Endothelial cell of umbilical vein (primary cell): ENCODE results near the gene CHIC2. TPM values are rescaled to one million over a fixed set of nuclear protein-coding genes. Genes with fewer than 3 reads are reported as not detected.
"Not testable (repeated sequence)": the region's sequence is repeated elsewhere in the genome, so short reads cannot be mapped to it uniquely, and the experiment has no call there.

Experiments
- BruUV-seq: library from RNA; stranded (reverse); fragments of 400-500 nt; replicated peaks from 2 replicates; lab custom pipeline; 2021; lab: Mats Ljungman, UMichigan
- CTCF ChIA-PET: fragments of 300-600, 350-600 bp; sonication (Branson Sonifier 250); formaldehyde crosslinking; loops from one replicate; lab custom pipeline; 2021; ENCODE audit warnings: antibody characterized with exemption, inconsistent platforms; lab: Charles Lee
- POLR2A ChIA-PET: fragments of 300-600, 350-600 bp; sonication (Branson Sonifier 250); formaldehyde crosslinking; loops from one replicate; lab custom pipeline; 2021; ENCODE audit warnings: antibody characterized with exemption, inconsistent platforms; lab: Charles Lee
- DNase-seq: peaks from one replicate; pipeline ENCODE4 v3.0.0-alpha.2; 2011; ENCODE audit warnings: low read depth, low spot score
- FAIRE-seq: peaks from 2 replicates; lab custom pipeline; 2011; peaks lifted over from hg19 to GRCh38; lab: Jason Lieb, UNC
- H2AFZ ChIP-seq: 2 replicates; pipeline ENCODE4 v1.6.0; 2012; ENCODE audit warnings: low read depth, low read length, control low read depth, inconsistent platforms
- H3K27ac ChIP-seq: 2 replicates; pipeline ENCODE4 v1.5.1; 2011; ENCODE audit warnings: low read depth, mild to moderate bottlenecking, control low read depth, low read length, moderate library complexity; ENCODE audit not compliant: insufficient read depth
- H3K27me3 ChIP-seq, 2 experiments: 2 replicates each; pipeline versions ENCODE4 v1.6.0 to v1.6.1; 2011; ENCODE audit warnings: low read length in 2 of 2, mixed read lengths in 1 of 2; ENCODE audit not compliant: control insufficient read depth in 2 of 2, insufficient read depth in 2 of 2
- H3K36me3 ChIP-seq, 2 experiments: 2 replicates in 1 of 2; 3 replicates in 1 of 2; pipeline ENCODE4 v1.5.1; 2011; ENCODE audit warnings: low read length in 2 of 2, mild to moderate bottlenecking in 1 of 2, moderate library complexity in 1 of 2; ENCODE audit not compliant: control insufficient read depth in 2 of 2, insufficient read depth in 2 of 2; ENCODE audit errors: extremely low read depth in 1 of 2
- H3K4me1 ChIP-seq: 3 replicates; pipeline ENCODE4 v1.5.1; 2011; ENCODE audit warnings: mild to moderate bottlenecking, low read length; ENCODE audit not compliant: control insufficient read depth, insufficient read depth; ENCODE audit errors: extremely low read depth
- H3K4me2 ChIP-seq: 2 replicates; pipeline ENCODE4 v1.6.1; 2011; ENCODE audit warnings: low read length, control low read depth, mixed read lengths; ENCODE audit not compliant: insufficient read depth
- H3K4me3 ChIP-seq, 3 experiments: fragments of 200-600 bp in 1 of 3; sonication (generic), shearing (Covaris generic) in 1 of 3; replicated peaks in 1 of 3; 2 replicates each; pipeline ENCODE4 v1.5.1; 2011 to 2016; ENCODE audit warnings: control low read depth in 3 of 3, low read length in 3 of 3, mild to moderate bottlenecking in 2 of 3, inconsistent platforms in 1 of 3, low read depth in 1 of 3, moderate library complexity in 1 of 3; ENCODE audit not compliant: insufficient read depth in 1 of 3
- H3K79me2 ChIP-seq: 2 replicates; pipeline ENCODE4 v1.6.0; 2012; ENCODE audit warnings: low read length, inconsistent platforms; ENCODE audit not compliant: control insufficient read depth, insufficient read depth
- H3K9ac ChIP-seq: replicated peaks from 2 replicates; pipeline ENCODE3; 2011; ENCODE audit warnings: low read length, control low read depth; ENCODE audit not compliant: insufficient read depth; ENCODE audit errors: extremely low read depth
- H3K9me1 ChIP-seq: replicated peaks from 3 replicates; pipeline ENCODE4 v1.6.0; 2011; ENCODE audit warnings: mild to moderate bottlenecking, low read length; ENCODE audit not compliant: control insufficient read depth, insufficient read depth; ENCODE audit errors: extremely low read depth
- H3K9me3 ChIP-seq: replicated peaks from 2 replicates; pipeline ENCODE4 v1.5.1; 2012; ENCODE audit warnings: low read length, inconsistent platforms; ENCODE audit not compliant: control insufficient read depth, insufficient read depth
- H4K20me1 ChIP-seq: replicated peaks from 2 replicates; pipeline ENCODE3; 2011; ENCODE audit warnings: mild to moderate bottlenecking, low read length; ENCODE audit not compliant: control insufficient read depth, insufficient read depth; ENCODE audit errors: extremely low read depth
- EZH2 ChIP-seq: IDR thresholded peaks from 2 replicates; pipeline ENCODE4 v1.6.1; 2012; ENCODE audit warnings: borderline replicate concordance, low read depth, mild to moderate bottlenecking, moderate library complexity, low read length, inconsistent platforms; ENCODE audit not compliant: severe bottlenecking
- GATA2 ChIP-seq: IDR thresholded peaks from 2 replicates; pipeline ENCODE4 v1.7.0; 2011; ENCODE audit warnings: low read depth, mild to moderate bottlenecking, moderate library complexity, mixed read lengths, low read length; ENCODE audit not compliant: insufficient read length, insufficient read depth
- JUN ChIP-seq: IDR thresholded peaks from 2 replicates; pipeline ENCODE4 v1.6.1; 2011; ENCODE audit warnings: borderline replicate concordance, low read depth; ENCODE audit not compliant: insufficient read length, insufficient read depth
- dilution Hi-C: fragments of 300-500 bp; cut with MboI; formaldehyde crosslinking; loops from one replicate; pipeline ENCODE4 v1.15.0; 2019; ENCODE audit warnings: low sequenced_read_pairs; ENCODE audit not compliant: extremely low pct_ligation_motif_present
- intact Hi-C: fragments of 100-400 bp; cut with micrococcal nuclease; formaldehyde crosslinking; loops from one replicate; pipeline ENCODE4 v1.10.0; 2022
- polyA plus RNA-seq, 4 experiments: library from polyadenylated mRNA; depleted of rRNA in 3 of 4; stranded (reverse) in 3 of 4; unstranded in 1 of 4; fragments of >200 nt; gene quantifications; 2 replicates each; pipeline versions ENCODE4 v1.2.1 to v1.2.3, GENCODE V29; 2011 to 2012; ENCODE audit warnings: missing spikeins in 1 of 4
- total RNA-seq: library from RNA; stranded (reverse); gene quantifications from 2 replicates; pipeline ENCODE4 v1.2.3, GENCODE V29; 2021

The CHIC2 gene
- total and polyA plus RNA-seq, 2 donors (not counting 3 experiments of a cell fraction or from before 2014, with no cell fraction given), result 27.4 to 43.3 TPM

DNA sequence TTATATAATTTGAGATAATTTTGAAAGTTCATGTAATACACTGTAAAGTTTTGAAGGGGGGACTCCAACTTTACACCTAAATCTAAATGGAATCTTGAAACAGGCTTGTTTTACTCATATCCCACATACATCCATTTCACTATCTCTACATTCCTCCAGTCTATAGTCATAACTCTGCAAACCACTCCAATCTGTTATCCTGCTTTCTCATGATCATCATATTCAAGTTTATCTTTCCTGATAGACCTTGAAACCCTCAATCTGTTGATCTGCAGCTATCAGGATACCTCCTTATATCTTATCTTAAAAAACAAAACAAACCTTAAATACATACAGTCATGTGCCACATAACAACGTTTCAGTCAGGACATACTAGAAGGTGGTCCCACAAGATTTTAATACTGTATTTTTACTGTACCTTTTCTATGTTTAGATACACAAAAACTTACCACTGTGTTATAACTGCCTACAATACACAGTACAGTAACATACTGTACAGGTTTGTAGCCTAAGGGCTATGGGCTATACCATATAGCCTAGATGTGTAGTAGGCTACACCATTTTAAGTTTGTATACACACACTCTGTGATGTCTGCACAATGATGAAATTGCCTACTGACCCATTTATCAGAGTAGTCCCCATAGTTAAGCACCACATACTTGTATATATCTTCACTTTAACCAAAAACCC, 14.0 kb downstream of the CHIC2 start:
- H4K20me1 ChIP-seq, result peaks cover 26% of the 10 kb centered on the region
- peak overlapping the region; percentile 1 for H3K27ac ChIP-seq
- no TSS peak for BruUV-seq
- peaks cover 3% of the 10 kb centered on the region for H3K9me1 ChIP-seq
- DNase-seq (peak; percentile 47), FAIRE-seq (no peak)
- no peaks in the 10 kb centered on the region for H3K9me3 ChIP-seq
- H3K9ac ChIP-seq, result no peak overlapping the region
- no peaks in the 10 kb centered on the region for H3K27me3 ChIP-seq
- ChIA-PET CTCF (interaction anchor here (1.2 kb wide), 1 partner anchor 121 kb away, joined by 5 read pairs; no protein-coding TSS in a partner anchor), POLR2A (no interaction called here)
- no peak for TF ChIP-seq EZH2
- peak; percentile 73 for TF ChIP-seq GATA2
- peak; percentile 12 for TF ChIP-seq JUN
- H3K79me2 ChIP-seq, result peaks cover 75% of the 10 kb centered on the region
- H3K4me1 ChIP-seq, result peaks cover 27% of the 10 kb centered on the region
- no peak overlapping the region for H2AFZ ChIP-seq
- intact Hi-C loops (no loop called here), dilution Hi-C loops (no loop called here)
- H3K4me2 ChIP-seq, result peak overlapping the region; percentile 42
- no peak overlapping the region for H3K4me3 ChIP-seq
- H3K36me3 ChIP-seq, result no peaks in the 10 kb centered on the region

DNA sequence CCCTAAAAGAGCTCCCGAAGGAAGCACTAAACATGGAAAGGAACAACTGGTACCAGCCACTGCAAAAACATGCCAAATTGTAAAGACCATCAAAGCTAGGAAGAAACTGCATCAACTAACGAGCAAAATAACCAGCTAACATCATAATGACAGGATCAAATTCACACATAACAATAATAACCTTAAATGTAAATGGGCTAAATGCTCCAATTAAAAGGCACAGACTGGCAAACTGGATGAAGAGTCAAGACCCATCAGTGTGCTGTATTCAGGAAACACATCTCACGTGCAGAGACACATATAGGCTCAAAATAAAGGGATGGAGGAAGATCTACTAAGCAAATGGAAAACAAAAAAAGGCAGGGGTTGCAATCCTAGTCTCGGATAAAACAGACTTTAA, 20.8 kb downstream of the CHIC2 start:
- H3K27me3 ChIP-seq, H3K4me2 ChIP-seq, dilution Hi-C loops, H3K27ac ChIP-seq, H4K20me1 ChIP-seq, H3K36me3 ChIP-seq, H3K9me1 ChIP-seq, POLR2A ChIA-PET, H3K4me1 ChIP-seq, H3K9ac ChIP-seq, DNase-seq, FAIRE-seq, H2AFZ ChIP-seq, H3K9me3 ChIP-seq, CTCF ChIA-PET, intact Hi-C loops, BruUV-seq, H3K4me3 ChIP-seq: not testable (repeated sequence)
- peaks cover 48% of the 10 kb centered on the region for H3K79me2 ChIP-seq
